Caco-2 (cell line): Measurements from ENCODE around the gene GUCA2A. TPM values are rescaled to one million over a fixed set of nuclear protein-coding genes. Genes with fewer than 3 reads are reported as not detected.

Experiments used
- BruUV-seq: library from RNA; stranded (reverse); fragments of 400-500 nt; replicated peaks from 2 replicates; lab custom pipeline; 2021; lab: Mats Ljungman, UMichigan
- CTCF ChIA-PET: fragments of 300-600 bp; sonication (Branson Sonifier 250); formaldehyde crosslinking; loops from one replicate; lab custom pipeline; 2022; ENCODE audit warnings: antibody characterized with exemption; lab: Charles Lee
- POLR2A ChIA-PET: fragments of 300-600 bp; sonication (Branson Sonifier 250); formaldehyde crosslinking; loops from one replicate; lab custom pipeline; 2022; ENCODE audit warnings: antibody characterized with exemption; lab: Charles Lee
- DNase-seq, 2 experiments: peaks; one replicate each; pipeline versions ENCODE4 v3.0.0 to v3.0.0-alpha.2; 2020 to 2022
- H3K27me3 ChIP-seq: replicated peaks from 2 replicates; pipeline ENCODE4 v1.6.0; 2011; ENCODE audit warnings: low read length; ENCODE audit not compliant: control insufficient read depth, insufficient read depth
- H3K36me3 ChIP-seq: 2 replicates; pipeline ENCODE4 v1.5.1; 2011; ENCODE audit warnings: low read length; ENCODE audit not compliant: control insufficient read depth, insufficient read depth
- H3K4me1 ChIP-seq: fragments of 250-450 bp; sonication (Bioruptor Pico); 2 replicates; pipeline ENCODE4 v1.5.1; 2020; ENCODE audit warnings: mild to moderate bottlenecking
- H3K4me3 ChIP-seq: 2 replicates; pipeline ENCODE4 v1.5.1; 2011; ENCODE audit warnings: low read depth, mild to moderate bottlenecking, control low read depth, low read length
- H3K9me3 ChIP-seq: fragments of 250-450 bp; sonication (Bioruptor Pico); 2 replicates; pipeline ENCODE4 v1.5.1; 2020; ENCODE audit warnings: mild to moderate bottlenecking, moderate library complexity
- H3K27ac Mint-ChIP-seq: one replicate; pipeline ENCODE4 v1.8.0; 2022; ENCODE audit warnings: mixed read lengths; ENCODE audit not compliant: unreplicated experiment
- H3K27me3 Mint-ChIP-seq: one replicate; pipeline ENCODE4 v1.8.0; 2022; ENCODE audit warnings: mixed read lengths; ENCODE audit not compliant: insufficient read depth, unreplicated experiment
- H3K36me3 Mint-ChIP-seq: one replicate; pipeline ENCODE4 v1.8.0; 2022; ENCODE audit warnings: mild to moderate bottlenecking, mixed read lengths; ENCODE audit not compliant: insufficient read depth, unreplicated experiment
- H3K4me1 Mint-ChIP-seq: one replicate; pipeline ENCODE4 v1.8.0; 2022; ENCODE audit warnings: low read depth, mixed read lengths; ENCODE audit not compliant: unreplicated experiment
- H3K4me3 Mint-ChIP-seq: one replicate; pipeline ENCODE4 v1.8.0; 2022; ENCODE audit warnings: mild to moderate bottlenecking, moderate library complexity, mixed read lengths; ENCODE audit not compliant: unreplicated experiment
- H3K9me3 Mint-ChIP-seq: one replicate; pipeline ENCODE4 v1.8.0; 2022; ENCODE audit warnings: mixed read lengths; ENCODE audit not compliant: unreplicated experiment
- CTCF ChIP-seq, 2 experiments: fragments of 200-600 bp in 1 of 2; IDR thresholded peaks; 1 replicate in 1 of 2; 2 replicates in 1 of 2; pipeline versions ENCODE4 v1.5.1 to v1.8.0; 2011 to 2022; ENCODE audit warnings: antibody characterized with exemption in 1 of 2, control low read depth in 1 of 2, inconsistent platforms in 1 of 2, low read depth in 1 of 2, low read length in 1 of 2, mild to moderate bottlenecking in 1 of 2, moderate library complexity in 1 of 2; ENCODE audit not compliant: insufficient read depth in 1 of 2, severe bottlenecking in 1 of 2, unreplicated experiment in 1 of 2
- intact Hi-C: fragments of 100-400 bp; cut with micrococcal nuclease; formaldehyde crosslinking; loops from one replicate; pipeline ENCODE4 v1.10.0; 2022; ENCODE audit not compliant: unreplicated experiment
- total RNA-seq: library from RNA; stranded (reverse); gene quantifications from 2 replicates; pipeline ENCODE4 v1.2.3, GENCODE V29; 2022

Gene GUCA2A
- total RNA-seq, 1 experiment from 2014 or later, result 28.8 TPM

GRCh38 chr1:42179900-42180329 lies 15.4 kb upstream of the GUCA2A start:
- intact Hi-C loops, result loop anchor here (10.0 kb wide), 2 partner anchors 135 to 285 kb away; partner anchors contain the start of gene CCDC30
- no peak for TF ChIP-seq CTCF (IDR thresholded peaks at IDR 0.05; ENCODE audit: insufficient read depth in 1 of 2, low read depth in 1 of 2, low read length in 1 of 2, severe bottlenecking in 1 of 2, unreplicated experiment in 1 of 2)
- H3K4me3 Mint-ChIP-seq, result no peak overlapping the region
- H3K36me3 Mint-ChIP-seq, result peaks cover 40% of the 10 kb centered on the region
- H3K27me3 ChIP-seq, result no peaks in the 10 kb centered on the region
- H3K9me3 Mint-ChIP-seq, result no peaks in the 10 kb centered on the region
- no peaks in the 10 kb centered on the region for H3K9me3 ChIP-seq
- H3K27me3 Mint-ChIP-seq, result no peaks in the 10 kb centered on the region
- POLR2A ChIA-PET, result no interaction called here
- no peak overlapping the region for H3K4me3 ChIP-seq
- no peak overlapping the region for H3K27ac Mint-ChIP-seq
- peaks cover 19% of the 10 kb centered on the region; the same call in 1 of the 2 replicates for H3K4me1 ChIP-seq
- CTCF ChIA-PET, result no interaction called here
- no peak for DNase-seq
- H3K4me1 Mint-ChIP-seq, result peaks cover 14% of the 10 kb centered on the region
- no TSS peak for BruUV-seq
- H3K36me3 ChIP-seq, result peaks cover 2% of the 10 kb centered on the region

- intact Hi-C loops, result loop anchor here (10.0 kb wide), 2 partner anchors 136 to 286 kb away; partner anchors contain the start of gene CCDC30
- Mint-ChIP-seq H3K27me3 (no peaks in the 10 kb centered on the region), H3K4me3 (no peak overlapping the region), H3K36me3 (peaks cover 37% of the 10 kb centered on the region), H3K27ac (no peak overlapping the region), H3K9me3 (no peaks in the 10 kb centered on the region), H3K4me1 (peaks cover 8% of the 10 kb centered on the region)
- H3K27me3 ChIP-seq, result no peaks in the 10 kb centered on the region
- no peak overlapping the region for H3K4me3 ChIP-seq
- no peaks in the 10 kb centered on the region; the same call in 1 of the 2 replicates for H3K36me3 ChIP-seq
- H3K9me3 ChIP-seq, result no peaks in the 10 kb centered on the region
- no peak for DNase-seq
- ChIA-PET CTCF (no interaction called here), POLR2A (no interaction called here)
- TF ChIP-seq CTCF (IDR thresholded peaks at IDR 0.05; ENCODE audit: insufficient read depth in 1 of 2, low read depth in 1 of 2, low read length in 1 of 2, severe bottlenecking in 1 of 2, unreplicated experiment in 1 of 2), result no peak
- no TSS peak for BruUV-seq
- peaks cover 16% of the 10 kb centered on the region; the same call in 1 of the 2 replicates for H3K4me1 ChIP-seq
Measured at GRCh38 chr1:42179275-42179674, 14.7 kb upstream of the GUCA2A start.

- Mint-ChIP-seq H3K4me3 (no peak overlapping the region), H3K27me3 (no peaks in the 10 kb centered on the region), H3K4me1 (peaks cover 5% of the 10 kb centered on the region), H3K27ac (no peak overlapping the region), H3K9me3 (no peaks in the 10 kb centered on the region), H3K36me3 (peaks cover 37% of the 10 kb centered on the region)
- H3K36me3 ChIP-seq, result no peaks in the 10 kb centered on the region; the same call in 1 of the 2 replicates
- H3K4me1 ChIP-seq, result peaks cover 10% of the 10 kb centered on the region; the same call in 1 of the 2 replicates
- CTCF ChIA-PET, result no interaction called here
- TF ChIP-seq CTCF (IDR thresholded peaks at IDR 0.05; ENCODE audit: insufficient read depth in 1 of 2, low read depth in 1 of 2, low read length in 1 of 2, severe bottlenecking in 1 of 2, unreplicated experiment in 1 of 2), result no peak
- H3K4me3 ChIP-seq, result no peak overlapping the region
- intact Hi-C loops, result loop anchor here (10.0 kb wide), 2 partner anchors 137 to 287 kb away; partner anchors contain the start of gene CCDC30
- POLR2A ChIA-PET, result no interaction called here
- H3K9me3 ChIP-seq, result no peaks in the 10 kb centered on the region
- no peak for DNase-seq
- no TSS peak for BruUV-seq
- no peaks in the 10 kb centered on the region for H3K27me3 ChIP-seq
Measured at GRCh38 chr1:42178249-42178648, 13.7 kb upstream of the GUCA2A start.
